IgD-negative memory B cell (primary cell): ENCODE data around the gene TMCC2. TPM values are rescaled to one million over a fixed set of nuclear protein-coding genes. Genes with fewer than 3 reads are reported as not detected.
"Not testable (repeated sequence)": the region's sequence is repeated elsewhere in the genome, so short reads cannot be mapped to it uniquely, and the experiment has no call there.

Experiments used
- H3K27ac Mint-ChIP-seq, 3 donors: one replicate each; pipeline ENCODE4 v1.8.0; 2020 to 2022; ENCODE audit warnings: mild to moderate bottlenecking in 3 of 3, mixed read lengths in 3 of 3, moderate library complexity in 1 of 3
- H3K27me3 Mint-ChIP-seq: one replicate; pipeline ENCODE4 v1.8.0; 2021; ENCODE audit warnings: mixed read lengths
- H3K36me3 Mint-ChIP-seq: one replicate; pipeline ENCODE4 v1.8.0; 2020; ENCODE audit warnings: mild to moderate bottlenecking, mixed read lengths
- H3K4me1 Mint-ChIP-seq, 3 donors: one replicate each; pipeline ENCODE4 v1.8.0; 2020 to 2022; ENCODE audit warnings: mixed read lengths in 3 of 3, mild to moderate bottlenecking in 1 of 3
- H3K4me3 Mint-ChIP-seq, 4 donors: one replicate each; pipeline ENCODE4 v1.8.0; 2020 to 2022; ENCODE audit warnings: mild to moderate bottlenecking in 4 of 4, mixed read lengths in 4 of 4, moderate library complexity in 3 of 4
- H3K9me3 Mint-ChIP-seq, 3 donors: one replicate each; pipeline ENCODE4 v1.8.0; 2020 to 2021; ENCODE audit warnings: mixed read lengths in 3 of 3, mild to moderate bottlenecking in 1 of 3
- polyA plus RNA-seq: library from polyadenylated mRNA; unstranded; fragments of 300-500 nt; fragmentation: Illumina TruSeq; gene quantifications from one replicate; pipeline ENCODE4 v1.2.3, GENCODE V29; 2021

The TMCC2 gene, protein sequence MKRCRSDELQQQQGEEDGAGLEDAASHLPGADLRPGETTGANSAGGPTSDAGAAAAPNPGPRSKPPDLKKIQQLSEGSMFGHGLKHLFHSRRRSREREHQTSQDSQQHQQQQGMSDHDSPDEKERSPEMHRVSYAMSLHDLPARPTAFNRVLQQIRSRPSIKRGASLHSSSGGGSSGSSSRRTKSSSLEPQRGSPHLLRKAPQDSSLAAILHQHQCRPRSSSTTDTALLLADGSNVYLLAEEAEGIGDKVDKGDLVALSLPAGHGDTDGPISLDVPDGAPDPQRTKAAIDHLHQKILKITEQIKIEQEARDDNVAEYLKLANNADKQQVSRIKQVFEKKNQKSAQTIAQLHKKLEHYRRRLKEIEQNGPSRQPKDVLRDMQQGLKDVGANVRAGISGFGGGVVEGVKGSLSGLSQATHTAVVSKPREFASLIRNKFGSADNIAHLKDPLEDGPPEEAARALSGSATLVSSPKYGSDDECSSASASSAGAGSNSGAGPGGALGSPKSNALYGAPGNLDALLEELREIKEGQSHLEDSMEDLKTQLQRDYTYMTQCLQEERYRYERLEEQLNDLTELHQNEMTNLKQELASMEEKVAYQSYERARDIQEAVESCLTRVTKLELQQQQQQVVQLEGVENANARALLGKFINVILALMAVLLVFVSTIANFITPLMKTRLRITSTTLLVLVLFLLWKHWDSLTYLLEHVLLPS
- polyA plus RNA-seq, result 0.11 TPM

- Mint-ChIP-seq H3K4me1 (peaks cover 10 to 23% (median 21%) of the 10 kb centered on the region in 3 donors), H3K9me3 (peaks cover 0 to 1% (median 0%) of the 10 kb centered on the region in 3 donors), H3K4me3 (peak within 1 kb of the TSS; percentile 89 to 99 (median 92)), H3K27me3 (peaks cover 9% of the 10 kb centered on the region), H3K36me3 (no peaks in the 10 kb centered on the region), H3K27ac (peak within 1 kb of the TSS; percentile 11 to 88 (median 63))
These were observed at the start of gene TMCC2 for GRCh38 chr1:205227584-205228013. Gene TMCC2, plus strand, starts transcription at chr1:205227946. Its CDS starts 619 bp downstream, at chr1:205228565.

GRCh38 chr1:205179842-205180241 lies 47.9 kb upstream of the TMCC2 start:
- H3K36me3 Mint-ChIP-seq, result peaks cover 3% of the 10 kb centered on the region
- H3K27ac Mint-ChIP-seq, result no peak overlapping the region
- no peaks in the 10 kb centered on the region for H3K9me3 Mint-ChIP-seq
- no peak overlapping the region for H3K4me3 Mint-ChIP-seq
- H3K4me1 Mint-ChIP-seq, result peaks cover 2 to 5% (median 4%) of the 10 kb centered on the region in 3 donors
- H3K27me3 Mint-ChIP-seq, result no peaks in the 10 kb centered on the region

GRCh38 chr1:205180331-205180730 lies 47.4 kb upstream of the TMCC2 start:
- H3K27ac Mint-ChIP-seq, H3K36me3 Mint-ChIP-seq, H3K4me3 Mint-ChIP-seq, H3K9me3 Mint-ChIP-seq, H3K4me1 Mint-ChIP-seq, H3K27me3 Mint-ChIP-seq: not testable (repeated sequence)

DNA sequence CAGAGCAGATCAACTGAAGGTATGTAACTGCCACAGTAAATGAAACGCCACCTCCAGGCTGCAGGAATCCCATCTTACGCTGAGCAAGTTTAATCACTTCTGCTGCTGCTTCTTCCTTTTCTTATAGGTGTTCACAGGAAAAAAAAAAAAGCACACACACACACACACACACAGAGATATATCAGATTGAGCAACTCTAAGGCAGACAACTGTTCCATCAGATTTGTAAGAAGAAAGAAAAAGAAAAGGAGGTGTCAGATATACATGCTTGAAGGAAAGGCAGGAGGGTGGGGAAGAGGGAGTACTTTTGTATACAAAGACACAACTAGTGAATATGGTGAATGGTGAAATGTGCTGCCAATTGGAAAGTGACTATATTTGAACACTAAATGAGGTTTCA lies 44.8 kb upstream of the TMCC2 start:
- H3K27ac Mint-ChIP-seq, result no peak overlapping the region
- no peaks in the 10 kb centered on the region for H3K27me3 Mint-ChIP-seq
- peak overlapping the region in 1 of 4 donors; percentile 1 for H3K4me3 Mint-ChIP-seq
- H3K36me3 Mint-ChIP-seq, result peaks cover 6% of the 10 kb centered on the region
- no peaks in the 10 kb centered on the region for H3K9me3 Mint-ChIP-seq
- peaks cover 4 to 7% (median 4%) of the 10 kb centered on the region in 3 donors for H3K4me1 Mint-ChIP-seq

DNA sequence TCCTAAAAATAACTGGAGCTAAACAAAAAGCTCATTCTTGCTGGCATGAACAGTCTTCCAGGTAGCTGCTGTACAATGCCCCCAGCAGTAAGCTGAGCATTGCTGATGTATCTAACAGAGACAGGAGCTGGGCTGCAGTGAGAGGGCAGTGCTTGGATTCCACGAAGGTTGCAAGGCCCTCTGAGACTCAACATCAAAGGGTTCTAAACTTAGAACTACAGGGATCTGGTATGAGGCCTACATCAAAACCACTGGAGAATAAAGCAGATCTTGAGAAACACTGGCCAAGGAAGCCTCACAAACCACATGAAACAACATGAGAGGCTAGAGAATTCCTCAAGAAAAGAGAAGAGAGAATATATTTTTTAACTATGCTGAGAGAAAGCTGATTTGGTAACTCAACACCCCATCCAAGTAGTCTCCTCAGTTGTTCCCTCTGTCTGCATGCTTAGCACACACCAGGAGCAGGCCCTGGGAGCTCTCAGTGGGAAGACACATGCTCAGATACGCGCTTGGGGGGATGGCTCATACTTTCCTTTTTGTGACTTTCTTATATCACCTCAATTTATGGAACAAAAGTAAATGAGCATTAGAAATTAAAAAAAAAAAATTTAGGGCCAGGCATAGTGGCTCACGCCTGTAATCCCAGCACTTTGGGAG lies 43.9 kb upstream of the TMCC2 start:
- no peak overlapping the region for H3K4me3 Mint-ChIP-seq
- H3K9me3 Mint-ChIP-seq, result no peaks in the 10 kb centered on the region
- no peaks in the 10 kb centered on the region for H3K27me3 Mint-ChIP-seq
- H3K27ac Mint-ChIP-seq, result no peak overlapping the region
- H3K4me1 Mint-ChIP-seq, result peaks cover 4 to 7% (median 4%) of the 10 kb centered on the region in 3 donors
- H3K36me3 Mint-ChIP-seq, result peaks cover 6% of the 10 kb centered on the region

DNA sequence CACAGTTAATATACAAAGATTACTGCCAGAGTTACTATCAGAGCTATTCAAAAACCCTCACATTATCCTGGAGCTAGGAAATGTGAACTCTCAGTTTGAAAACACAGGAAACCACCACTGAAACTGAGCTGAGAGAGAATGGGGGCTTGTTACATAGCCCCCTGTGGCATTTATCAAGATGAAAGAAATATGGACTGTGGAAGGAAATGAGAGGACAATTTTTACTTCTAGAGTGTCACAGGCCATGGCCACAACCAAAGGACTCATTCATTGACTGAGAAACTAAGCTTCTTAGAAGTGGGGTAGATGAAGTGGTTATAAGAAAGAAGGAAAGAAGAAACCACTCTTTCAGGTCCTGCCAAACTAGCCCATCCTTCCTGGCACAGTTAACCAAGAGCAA lies 41.6 kb upstream of the TMCC2 start:
- Mint-ChIP-seq H3K27me3 (no peaks in the 10 kb centered on the region), H3K9me3 (no peaks in the 10 kb centered on the region), H3K36me3 (peaks cover 3% of the 10 kb centered on the region), H3K4me3 (no peak overlapping the region), H3K4me1 (peaks cover 9 to 23% (median 16%) of the 10 kb centered on the region in 3 donors), H3K27ac (no peak overlapping the region)

GRCh38 chr1:205187420-205187819 lies 40.3 kb upstream of the TMCC2 start:
- peaks cover 15 to 25% (median 18%) of the 10 kb centered on the region in 3 donors for H3K4me1 Mint-ChIP-seq
- no peaks in the 10 kb centered on the region for H3K9me3 Mint-ChIP-seq
- peaks cover 3% of the 10 kb centered on the region for H3K36me3 Mint-ChIP-seq
- no peaks in the 10 kb centered on the region for H3K27me3 Mint-ChIP-seq
- no peak overlapping the region for H3K27ac Mint-ChIP-seq
- H3K4me3 Mint-ChIP-seq, result no peak overlapping the region

- Mint-ChIP-seq H3K36me3 (peaks cover 3% of the 10 kb centered on the region), H3K27me3 (no peaks in the 10 kb centered on the region), H3K4me3 (no peak overlapping the region), H3K9me3 (no peaks in the 10 kb centered on the region), H3K4me1 (peaks cover 12 to 28% (median 21%) of the 10 kb centered on the region in 3 donors), H3K27ac (no peak overlapping the region)
These were observed 39.6 kb upstream of the TMCC2 start for GRCh38 chr1:205188098-205188497.

- Mint-ChIP-seq H3K27ac (no peak overlapping the region), H3K9me3 (no peaks in the 10 kb centered on the region), H3K4me1 (peaks cover 12 to 30% (median 22%) of the 10 kb centered on the region in 3 donors), H3K4me3 (no peak overlapping the region), H3K27me3 (no peaks in the 10 kb centered on the region), H3K36me3 (peaks cover 3% of the 10 kb centered on the region)
These were observed 39.1 kb upstream of the TMCC2 start for GRCh38 chr1:205188596-205188995.

DNA sequence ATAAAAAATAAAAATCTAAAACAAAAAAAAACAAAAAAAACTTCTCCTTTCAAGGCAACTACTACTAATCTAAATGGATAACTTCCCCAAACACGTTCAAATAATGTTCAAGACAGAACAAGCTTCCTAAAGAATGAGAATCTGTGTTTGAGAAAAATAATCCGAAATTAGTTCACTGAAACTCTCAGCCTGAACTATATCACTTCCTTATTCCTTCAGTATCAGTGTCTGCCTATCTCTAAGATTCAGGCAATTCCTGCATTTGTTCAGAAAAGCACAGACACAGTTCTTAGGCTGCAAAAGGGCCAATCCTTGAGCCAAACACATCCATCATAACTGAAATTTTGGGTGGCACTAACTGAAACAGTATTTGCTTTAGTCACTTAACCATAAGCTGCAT lies 38.6 kb upstream of the TMCC2 start:
- peaks cover 3% of the 10 kb centered on the region for H3K36me3 Mint-ChIP-seq
- peaks cover 12 to 27% (median 24%) of the 10 kb centered on the region in 3 donors for H3K4me1 Mint-ChIP-seq
- H3K4me3 Mint-ChIP-seq, result no peak overlapping the region
- H3K27me3 Mint-ChIP-seq, result no peaks in the 10 kb centered on the region
- H3K27ac Mint-ChIP-seq, result no peak overlapping the region
- no peaks in the 10 kb centered on the region for H3K9me3 Mint-ChIP-seq

DNA sequence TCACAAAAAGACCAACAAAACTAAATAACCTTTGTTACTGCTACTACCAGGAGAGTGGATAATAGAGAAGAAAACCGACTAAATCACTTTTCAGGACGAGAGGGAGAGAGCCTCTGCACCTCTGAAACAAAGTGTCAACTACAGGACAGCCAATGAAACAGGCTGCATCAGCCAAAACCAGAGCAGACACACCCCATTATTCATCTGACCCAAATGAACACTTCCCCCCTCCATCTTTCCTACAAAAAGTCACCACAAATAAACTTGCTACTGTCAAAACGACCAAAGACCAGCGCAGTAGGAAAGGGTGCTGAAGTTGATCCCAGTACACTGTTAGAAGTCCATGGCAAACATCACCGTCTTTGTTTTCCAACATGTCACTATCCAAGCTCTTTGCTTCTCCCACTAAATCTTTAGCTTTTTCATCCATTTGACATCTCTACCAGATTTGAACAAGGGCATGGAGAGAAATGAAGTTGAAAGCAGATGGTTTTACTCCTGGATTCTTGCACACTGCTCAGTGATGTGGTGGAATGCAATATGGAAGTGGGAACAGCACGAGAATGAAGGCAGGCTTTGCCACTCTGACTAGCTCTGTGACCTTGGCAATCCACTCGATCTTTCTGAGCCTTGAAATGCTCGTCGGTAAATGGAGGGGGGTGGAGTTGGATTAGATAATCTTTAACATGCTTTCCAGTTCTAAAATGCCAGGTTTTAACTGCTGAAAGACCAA lies 36.7 kb upstream of the TMCC2 start:
- Mint-ChIP-seq H3K9me3 (no peaks in the 10 kb centered on the region), H3K4me1 (peaks cover 11 to 30% (median 27%) of the 10 kb centered on the region in 3 donors), H3K36me3 (peaks cover 8% of the 10 kb centered on the region), H3K4me3 (peak overlapping the region in 1 of 4 donors; percentile 34), H3K27me3 (no peaks in the 10 kb centered on the region), H3K27ac (peak overlapping the region in 1 of 3 donors; percentile 29)

DNA sequence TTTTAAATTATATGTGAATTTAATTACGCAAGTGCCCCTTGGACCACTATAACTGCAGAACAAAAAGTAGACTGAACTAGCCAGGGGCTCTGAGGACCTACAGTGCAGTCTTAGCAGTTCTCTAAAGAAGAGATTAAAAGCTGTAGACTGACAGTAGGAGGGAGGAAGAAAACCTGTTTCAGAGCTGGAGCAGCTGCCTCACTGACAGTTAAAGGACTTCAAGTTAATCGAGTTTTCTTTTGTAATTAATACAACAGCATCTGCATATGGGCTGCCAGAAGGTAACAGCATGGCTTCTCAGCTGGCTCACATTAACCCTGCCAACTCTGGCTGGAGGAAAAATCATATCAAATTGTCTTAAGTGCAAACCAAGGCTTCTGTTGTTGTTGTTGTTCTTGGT lies 36.1 kb upstream of the TMCC2 start:
- no peak overlapping the region for H3K4me3 Mint-ChIP-seq
- no peak overlapping the region for H3K27ac Mint-ChIP-seq
- H3K4me1 Mint-ChIP-seq, result peaks cover 11 to 30% (median 27%) of the 10 kb centered on the region in 3 donors
- no peaks in the 10 kb centered on the region for H3K9me3 Mint-ChIP-seq
- H3K36me3 Mint-ChIP-seq, result peaks cover 8% of the 10 kb centered on the region
- H3K27me3 Mint-ChIP-seq, result no peaks in the 10 kb centered on the region

DNA sequence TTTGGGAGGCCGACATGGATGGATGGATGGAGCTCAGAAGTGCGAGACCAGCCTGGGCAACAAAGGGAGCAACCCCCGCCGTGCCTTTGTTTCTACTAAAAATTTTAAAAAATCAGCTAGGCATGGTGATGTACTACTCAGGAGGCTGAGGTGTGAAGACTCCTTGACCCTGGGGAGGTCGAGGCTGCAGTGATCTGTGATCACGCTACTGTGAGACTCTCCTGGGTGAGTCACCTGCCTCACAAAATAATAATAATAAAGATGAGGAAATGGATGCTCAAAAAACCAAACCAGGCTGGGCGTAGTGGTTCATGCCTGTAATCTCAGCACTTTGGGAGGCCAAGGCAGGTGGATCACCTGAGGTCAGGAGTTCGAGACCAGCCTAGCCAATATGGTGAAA lies 35.5 kb upstream of the TMCC2 start:
- Mint-ChIP-seq H3K27me3 (no peaks in the 10 kb centered on the region), H3K4me1 (peaks cover 11 to 28% (median 27%) of the 10 kb centered on the region in 3 donors), H3K27ac (no peak overlapping the region), H3K36me3 (peaks cover 6% of the 10 kb centered on the region), H3K9me3 (no peaks in the 10 kb centered on the region), H3K4me3 (no peak overlapping the region)

DNA sequence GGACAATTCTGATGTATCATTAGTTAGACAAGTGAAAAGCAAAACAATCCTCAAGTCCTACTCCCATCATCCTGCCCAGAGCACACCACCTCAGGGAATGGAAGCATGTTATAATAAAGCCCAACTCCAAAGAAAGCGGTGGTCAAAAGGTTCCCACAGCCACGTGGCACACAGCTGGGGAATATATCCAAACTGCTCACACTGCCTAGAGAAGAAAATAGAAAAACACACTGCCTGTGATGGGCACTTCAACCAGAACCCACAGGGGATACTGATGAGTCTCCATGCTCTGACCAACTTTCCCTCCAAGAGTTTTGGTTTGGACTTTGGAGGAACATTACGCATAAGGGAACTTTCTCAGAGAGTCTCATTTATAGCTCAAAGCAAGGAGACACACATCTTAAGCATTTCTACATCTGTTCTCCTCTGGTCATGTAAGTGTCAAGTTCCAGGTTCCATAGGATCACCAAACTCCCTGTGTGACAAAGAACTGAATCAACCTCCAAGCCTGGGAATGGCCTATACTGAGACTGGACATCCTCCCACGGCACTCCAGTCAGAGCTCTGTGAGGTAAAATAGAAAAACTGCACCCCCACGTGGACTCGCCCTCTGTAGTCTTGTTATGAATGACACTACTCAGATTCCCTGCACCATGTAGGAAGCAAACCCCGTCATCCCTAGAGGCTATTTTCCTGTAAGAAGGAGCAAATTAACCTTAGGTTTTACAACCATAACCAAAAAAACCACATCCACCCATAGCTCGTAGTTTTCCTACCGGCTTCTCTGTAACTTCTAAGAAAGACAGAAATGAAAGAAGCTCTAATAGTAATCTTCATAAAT lies 28.4 kb upstream of the TMCC2 start:
- no peak overlapping the region for H3K27ac Mint-ChIP-seq
- peak overlapping the region in 1 of 4 donors; percentile 9 for H3K4me3 Mint-ChIP-seq
- no peaks in the 10 kb centered on the region for H3K27me3 Mint-ChIP-seq
- no peaks in the 10 kb centered on the region for H3K9me3 Mint-ChIP-seq
- peaks cover 7% of the 10 kb centered on the region for H3K36me3 Mint-ChIP-seq
- peaks cover 15 to 27% (median 16%) of the 10 kb centered on the region in 3 donors for H3K4me1 Mint-ChIP-seq
